Stimulated activated CD4-positive, alpha-beta T cell treated with anti-CD3 and anti-CD28 coated beads, Interleukin-2, amount 100 ng/mL, for 24 hours (primary cell): ENCODE measurements around the gene SDC4.

Source experiments
- DNase-seq, 2 donors: peaks; one replicate each; pipeline ENCODE4 v3.0.0-alpha.2; 2020

Gene SDC4

GRCh38 chr20:45342855-45343531, 5.2 kb downstream of the SDC4 start:
- no peak for DNase-seq

DNA sequence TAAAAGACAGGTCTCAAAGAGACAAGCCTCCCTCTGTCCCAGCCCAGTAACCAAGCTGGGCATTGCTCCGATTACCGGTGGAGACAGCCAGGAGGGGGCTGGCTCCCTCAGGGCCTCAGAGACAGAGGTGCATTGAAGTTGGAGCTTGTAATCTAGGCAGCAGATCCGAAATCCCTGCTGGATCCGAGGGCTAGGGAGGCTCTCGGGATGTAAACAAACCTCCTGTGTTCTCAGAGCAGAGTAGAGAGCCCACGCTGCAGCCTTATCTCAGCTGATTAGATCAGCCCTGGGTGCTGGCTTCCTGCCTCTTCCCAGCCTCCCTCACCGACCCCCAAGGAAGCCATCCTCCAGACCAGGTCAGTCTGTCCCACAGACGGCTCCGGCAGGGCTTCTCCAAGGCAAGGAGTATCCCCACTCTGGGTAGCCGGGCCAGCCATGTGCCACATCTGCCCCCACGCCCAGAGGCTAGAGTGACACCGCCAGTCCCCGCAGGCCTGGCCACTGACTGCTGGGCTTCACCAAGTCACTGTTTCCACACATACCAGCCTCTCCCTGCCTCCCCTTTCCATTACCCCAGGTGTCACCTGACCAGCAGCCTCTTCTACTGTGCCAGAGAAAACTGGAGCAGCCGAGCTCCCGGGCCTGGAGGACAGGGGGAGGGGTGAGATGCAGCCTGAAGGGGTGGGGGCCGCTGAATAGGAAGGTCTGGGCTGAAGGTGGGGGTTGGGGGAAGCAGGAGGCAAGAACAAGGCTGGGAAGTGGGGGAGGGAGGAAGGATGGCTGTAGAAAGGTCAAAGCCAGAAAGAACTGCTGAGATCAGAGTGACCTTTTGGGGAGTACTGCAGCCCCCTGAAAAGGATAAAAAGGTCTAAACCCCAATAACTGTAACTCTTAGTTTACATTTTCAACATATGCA, 6.0 kb downstream of the SDC4 start:
- DNase-seq, result no peak

DNA sequence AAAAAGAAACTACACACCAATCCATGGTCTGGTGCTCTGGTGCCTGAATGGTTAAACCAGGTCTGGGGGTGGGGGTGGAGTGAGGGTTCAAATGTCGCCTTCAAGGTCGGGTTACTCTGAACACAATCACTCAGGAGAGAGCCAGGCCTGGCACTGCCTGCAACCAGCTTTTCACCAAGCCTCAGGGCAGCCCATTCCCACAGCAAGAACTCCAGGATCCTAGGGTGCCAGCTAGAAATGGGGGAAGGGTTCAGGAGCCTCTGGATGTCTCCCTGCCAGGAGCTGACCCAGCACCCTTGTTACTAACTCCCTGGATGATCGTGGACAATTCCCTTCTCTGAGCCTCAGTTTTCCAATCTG, 6.7 kb downstream of the SDC4 start:
- no peak for DNase-seq

- DNase-seq, result no peak
Observed at GRCh38 chr20:45340951-45341350, 7.3 kb downstream of the SDC4 start.

DNA sequence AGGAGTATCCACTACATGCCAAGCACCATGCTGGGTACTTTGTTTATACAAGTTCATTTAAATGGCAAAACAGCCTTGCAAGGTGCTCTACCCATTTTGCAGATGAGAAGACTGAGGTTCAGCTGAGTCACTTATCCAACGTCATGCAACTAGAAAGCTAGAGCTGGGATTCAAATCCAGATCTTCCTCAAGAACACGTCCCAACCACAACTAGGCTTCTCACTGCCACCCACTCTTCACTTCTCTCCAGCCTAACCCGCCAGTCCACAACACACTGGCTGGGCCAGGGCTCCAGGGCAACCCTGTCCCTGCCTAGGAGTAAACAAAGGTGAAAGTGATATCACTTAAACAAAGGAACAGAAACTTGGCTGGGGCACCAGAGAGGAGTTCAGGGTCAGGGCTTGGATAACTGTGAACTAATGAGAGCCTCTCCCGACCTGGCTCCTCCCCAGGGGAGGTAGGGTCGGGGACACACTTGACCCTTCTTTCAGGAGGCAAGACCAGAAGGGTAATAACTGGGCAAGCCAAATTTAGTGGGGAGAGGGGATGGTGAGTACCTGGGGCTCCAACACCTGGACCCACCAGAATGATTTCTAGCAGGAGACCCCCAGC, 7.9 kb downstream of the SDC4 start:
- no peak for DNase-seq

DNA sequence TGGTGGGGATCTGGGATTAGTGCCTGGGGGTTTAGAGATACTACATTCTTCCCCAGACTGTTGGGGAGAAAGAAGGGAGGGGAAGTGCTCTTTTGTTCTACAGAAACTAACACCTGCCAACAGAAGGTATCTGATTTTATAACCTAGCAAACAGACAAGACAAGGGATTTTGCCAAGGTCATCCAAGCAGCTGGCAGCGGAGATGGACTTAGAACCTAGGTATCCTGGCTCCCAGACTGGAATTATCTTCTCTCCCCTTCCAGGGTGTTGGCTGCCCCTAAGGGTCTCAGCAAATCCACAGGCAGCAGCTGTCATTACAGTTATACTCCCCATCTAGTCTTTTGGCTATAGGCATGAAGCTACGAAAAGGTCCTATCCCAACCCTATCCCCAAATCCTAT, 8.4 kb downstream of the SDC4 start:
- DNase-seq, result no peak

- DNase-seq, result no peak
Observed at GRCh38 chr20:45339084-45339483, 9.1 kb downstream of the SDC4 start.

- DNase-seq, result no peak
Observed at GRCh38 chr20:45338121-45339030, 9.8 kb downstream of the SDC4 start.

- no peak for DNase-seq
Observed at GRCh38 chr20:45337367-45338120, 10.7 kb downstream of the SDC4 start.

GRCh38 chr20:45336530-45337366, 11.5 kb downstream of the SDC4 start:
- no peak for DNase-seq

DNA sequence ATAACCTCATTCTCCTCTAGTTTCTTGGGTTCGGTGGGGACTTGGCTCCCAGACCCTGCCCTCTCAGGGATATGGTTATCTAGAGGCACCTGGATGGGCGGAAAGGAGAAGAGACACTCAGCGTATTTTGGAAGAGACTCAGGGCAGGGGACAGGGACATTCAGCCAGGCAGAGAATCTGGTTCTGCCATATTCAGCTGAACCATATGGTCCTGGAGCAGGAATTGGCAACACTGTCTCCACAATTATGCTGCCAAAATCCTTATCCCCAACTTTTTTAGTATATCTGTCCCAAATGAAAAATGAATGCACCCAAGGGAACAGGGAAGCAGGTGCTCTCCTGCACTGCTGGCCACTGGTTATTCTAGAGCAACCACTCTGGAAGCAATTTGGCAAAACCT, 17.7 kb downstream of the SDC4 start:
- DNase-seq, result no peak

GRCh38 chr20:45329497-45330319, 18.5 kb downstream of the SDC4 start:
- DNase-seq, result no peak

DNA sequence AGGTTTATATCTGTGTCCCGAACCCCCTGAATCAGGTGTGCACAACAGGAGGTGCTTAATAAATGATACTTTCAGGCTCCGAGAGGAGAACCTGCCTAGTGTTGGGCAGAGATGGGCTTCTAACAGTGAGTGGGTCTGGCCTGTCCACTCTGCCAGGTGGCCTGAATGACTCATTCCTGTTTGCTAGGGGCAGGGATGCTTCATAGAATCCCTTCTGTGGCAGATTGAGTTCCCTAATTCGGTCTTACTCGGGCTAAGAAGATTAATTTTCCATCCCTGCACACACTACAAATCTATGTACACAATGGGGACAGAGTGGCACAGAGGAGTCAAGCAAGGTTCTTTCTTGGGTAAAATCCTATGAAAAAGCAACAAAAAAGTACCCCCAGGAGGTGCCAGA, 19.8 kb downstream of the SDC4 start:
- no peak for DNase-seq

DNA sequence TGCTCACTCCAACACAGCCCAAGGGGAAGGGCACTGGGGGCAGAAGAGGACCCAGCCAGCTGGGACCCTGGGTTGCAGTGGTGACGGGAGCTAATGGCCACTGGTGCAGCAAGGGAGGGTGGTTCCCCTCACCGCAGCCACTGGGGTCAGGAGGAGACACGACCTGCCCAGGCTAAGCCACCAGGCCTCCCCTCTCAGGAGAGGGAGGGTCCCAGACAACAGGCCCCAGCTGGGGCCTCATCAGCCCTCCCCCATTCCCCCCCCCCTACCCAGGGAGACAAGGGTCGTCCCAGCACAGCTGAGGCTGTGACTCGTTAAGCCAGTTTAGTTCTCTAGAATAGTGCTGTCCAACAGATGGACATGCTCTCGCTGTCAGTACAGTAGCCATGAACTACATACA, 22.9 kb downstream of the SDC4 start:
- no peak for DNase-seq

DNA sequence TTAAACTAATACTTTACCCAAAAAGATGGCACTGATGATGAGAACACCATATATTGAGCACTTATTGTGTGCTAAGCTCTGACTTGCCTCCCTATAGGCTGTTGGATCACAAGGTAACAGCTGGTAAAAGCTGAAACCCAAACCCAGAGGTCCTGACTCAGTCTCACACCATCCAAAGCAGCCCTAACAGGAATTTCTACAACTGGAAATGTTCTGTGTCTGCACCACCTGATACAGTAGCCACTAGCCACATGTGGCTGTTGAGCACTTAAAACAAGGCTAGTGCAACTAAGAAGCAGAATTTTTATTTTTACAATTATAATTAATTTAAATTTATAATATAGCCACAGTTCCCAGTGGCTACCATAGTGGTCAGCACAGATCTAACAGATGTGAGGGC, 24.5 kb downstream of the SDC4 start:
- no peak for DNase-seq

DNA sequence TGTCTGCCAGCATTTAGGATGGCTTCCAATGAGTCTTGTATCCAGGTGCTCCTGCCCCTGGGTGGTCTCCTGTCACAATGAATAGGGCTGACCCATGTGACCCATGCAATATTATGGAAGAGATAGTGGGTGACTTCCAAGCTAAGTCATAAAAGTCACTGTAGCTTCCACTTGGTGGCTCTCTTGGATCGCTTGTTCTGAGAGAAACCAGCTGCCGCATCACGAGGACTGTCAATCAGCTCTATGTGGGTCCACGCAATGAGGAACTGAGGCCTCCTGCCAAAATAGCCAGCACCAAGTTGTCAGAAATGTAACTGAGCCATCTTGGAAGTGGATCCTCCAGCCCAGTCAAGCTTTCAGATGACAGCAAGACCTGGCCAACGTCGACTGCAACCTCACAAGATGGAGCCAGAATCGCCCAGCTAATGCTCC, 25.3 kb downstream of the SDC4 start:
- no peak for DNase-seq

DNA sequence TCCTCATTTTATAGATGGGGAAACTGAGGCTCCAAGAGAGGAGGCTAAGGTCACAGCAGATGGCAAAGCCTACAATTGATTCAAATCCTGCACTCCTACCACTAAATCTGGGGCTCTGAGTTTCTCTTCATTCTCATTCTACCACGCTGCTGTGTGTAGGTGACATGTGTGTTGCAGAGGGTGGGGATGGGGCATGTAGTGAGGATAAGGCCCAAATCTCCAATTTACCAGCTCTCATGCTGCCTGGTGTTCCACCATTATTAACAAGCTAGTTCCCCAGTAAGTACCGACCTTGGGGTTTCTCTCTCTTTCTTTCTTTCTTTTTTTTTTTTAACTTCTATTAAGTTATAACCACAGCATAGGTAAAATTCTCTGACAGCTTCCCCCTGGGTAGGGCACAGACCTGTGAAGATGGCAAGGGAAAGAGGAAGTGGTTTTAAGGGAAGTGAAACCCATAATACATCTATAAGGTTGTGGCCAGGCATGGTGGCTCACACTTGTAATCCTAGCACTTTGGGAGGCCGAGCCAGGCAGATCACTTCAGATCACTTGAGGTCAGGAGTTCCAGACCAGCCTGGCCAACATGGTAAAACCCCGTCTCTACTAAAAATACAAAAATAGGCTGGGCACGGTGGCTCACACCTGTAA, 27.2 kb downstream of the SDC4 start:
- DNase-seq, result no peak

- DNase-seq, result no peak
Observed at GRCh38 chr20:45318948-45319347, 29.3 kb downstream of the SDC4 start.

GRCh38 chr20:45318386-45318939, 29.8 kb downstream of the SDC4 start:
- no peak for DNase-seq
